ENCODE results near the gene GRIK2.

DNA sequence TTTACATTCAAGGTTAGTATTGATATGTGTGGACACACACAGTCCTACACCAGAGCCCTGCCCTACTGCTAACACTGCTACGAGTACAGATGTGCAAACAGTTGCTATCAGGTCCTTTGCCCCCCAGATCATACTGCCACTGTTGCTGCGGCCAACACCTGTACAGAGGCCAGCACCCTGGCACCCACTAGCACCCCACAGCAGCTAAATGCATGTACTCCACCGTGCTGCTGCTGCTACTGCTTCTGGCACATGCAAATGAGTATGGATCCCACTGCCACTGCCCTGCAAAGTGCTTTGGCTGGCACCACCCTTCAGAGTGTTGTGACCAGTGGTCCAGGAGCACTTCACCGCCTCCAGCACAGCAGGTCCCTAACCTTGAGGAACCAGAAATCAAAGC is 621.9 kb downstream of the GRIK2 start:
- no peak for TF ChIP-seq POLR2A (IDR thresholded peaks at IDR 0.05)
- TF ChIP-seq, protein P1, sequence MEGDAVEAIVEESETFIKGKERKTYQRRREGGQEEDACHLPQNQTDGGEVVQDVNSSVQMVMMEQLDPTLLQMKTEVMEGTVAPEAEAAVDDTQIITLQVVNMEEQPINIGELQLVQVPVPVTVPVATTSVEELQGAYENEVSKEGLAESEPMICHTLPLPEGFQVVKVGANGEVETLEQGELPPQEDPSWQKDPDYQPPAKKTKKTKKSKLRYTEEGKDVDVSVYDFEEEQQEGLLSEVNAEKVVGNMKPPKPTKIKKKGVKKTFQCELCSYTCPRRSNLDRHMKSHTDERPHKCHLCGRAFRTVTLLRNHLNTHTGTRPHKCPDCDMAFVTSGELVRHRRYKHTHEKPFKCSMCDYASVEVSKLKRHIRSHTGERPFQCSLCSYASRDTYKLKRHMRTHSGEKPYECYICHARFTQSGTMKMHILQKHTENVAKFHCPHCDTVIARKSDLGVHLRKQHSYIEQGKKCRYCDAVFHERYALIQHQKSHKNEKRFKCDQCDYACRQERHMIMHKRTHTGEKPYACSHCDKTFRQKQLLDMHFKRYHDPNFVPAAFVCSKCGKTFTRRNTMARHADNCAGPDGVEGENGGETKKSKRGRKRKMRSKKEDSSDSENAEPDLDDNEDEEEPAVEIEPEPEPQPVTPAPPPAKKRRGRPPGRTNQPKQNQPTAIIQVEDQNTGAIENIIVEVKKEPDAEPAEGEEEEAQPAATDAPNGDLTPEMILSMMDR (IDR thresholded peaks at IDR 0.05), result no peak

All from heart left ventricle (tissue), 13 donors.